CD4-positive, alpha-beta memory T cell (primary cell): ENCODE data around the gene OPALIN. TPM values are rescaled to one million over a fixed set of nuclear protein-coding genes. Genes with fewer than 3 reads are reported as not detected.
"Not testable (repeated sequence)": the region's sequence is repeated elsewhere in the genome, so short reads cannot be mapped to it uniquely, and the experiment has no call there.

Experiments
- CTCF ChIA-PET: fragments of 350-600 bp; sonication (Branson Sonifier 250); formaldehyde crosslinking; loops from one replicate; lab custom pipeline; 2021; ENCODE audit warnings: inconsistent platforms; ENCODE audit not compliant: partially characterized antibody; lab: Charles Lee
- POLR2A ChIA-PET: fragments of 350-600 bp; sonication (Branson Sonifier 250); formaldehyde crosslinking; loops from one replicate; lab custom pipeline; 2021; ENCODE audit not compliant: partially characterized antibody; lab: Charles Lee
- DNase-seq, 5 donors: peaks; one replicate each; pipeline versions ENCODE4 v3.0.0 to v3.0.0-alpha.2; 2020 to 2022; ENCODE audit warnings: mixed read lengths in 1 of 5
- H3K27ac ChIP-seq: one replicate; pipeline ENCODE4 v1.7.0; 2013; ENCODE audit warnings: low read depth, low read length
- H3K27me3 ChIP-seq: 2 replicates; pipeline ENCODE4 v1.7.0; 2013; ENCODE audit warnings: mild to moderate bottlenecking, low read length, moderate library complexity; ENCODE audit not compliant: insufficient read depth
- H3K36me3 ChIP-seq: 2 replicates; pipeline ENCODE4 v1.7.0; 2013; ENCODE audit warnings: mild to moderate bottlenecking, low read length, moderate library complexity; ENCODE audit not compliant: insufficient read depth
- H3K4me1 ChIP-seq: 2 replicates; pipeline ENCODE4 v1.7.0; 2013; ENCODE audit warnings: mild to moderate bottlenecking, low read length, moderate library complexity; ENCODE audit not compliant: insufficient read depth
- H3K4me3 ChIP-seq, 2 donors: one replicate each; pipeline ENCODE4 v1.7.0; 2013; ENCODE audit warnings: low read length in 2 of 2, mild to moderate bottlenecking in 1 of 2
- H3K9me3 ChIP-seq, 2 donors: one replicate each; pipeline ENCODE4 v1.7.0; 2013; ENCODE audit warnings: low read length in 2 of 2, control low read depth in 1 of 2; ENCODE audit not compliant: control insufficient read depth in 1 of 2
- H3K27ac Mint-ChIP-seq, 7 donors: one replicate each; pipeline ENCODE4 v1.8.0; 2020 to 2021; ENCODE audit warnings: mixed read lengths in 7 of 7, mild to moderate bottlenecking in 6 of 7, inconsistent platforms in 3 of 7, moderate library complexity in 3 of 7
- H3K27me3 Mint-ChIP-seq, 2 donors: one replicate each; pipeline ENCODE4 v1.8.0; 2020 to 2021; ENCODE audit warnings: mixed read lengths in 2 of 2
- H3K36me3 Mint-ChIP-seq, 2 donors: one replicate each; pipeline ENCODE4 v1.8.0; 2020 to 2021; ENCODE audit warnings: mixed read lengths in 2 of 2, inconsistent platforms in 1 of 2, mild to moderate bottlenecking in 1 of 2
- H3K4me1 Mint-ChIP-seq, 4 donors: one replicate each; pipeline ENCODE4 v1.8.0; 2020 to 2021; ENCODE audit warnings: mixed read lengths in 4 of 4, mild to moderate bottlenecking in 1 of 4
- H3K4me3 Mint-ChIP-seq, 8 donors: one replicate each; pipeline ENCODE4 v1.8.0; 2020 to 2021; ENCODE audit warnings: mixed read lengths in 8 of 8, mild to moderate bottlenecking in 7 of 8, moderate library complexity in 6 of 8, inconsistent platforms in 3 of 8
- H3K9me3 Mint-ChIP-seq, 8 donors: one replicate each; pipeline ENCODE4 v1.8.0; 2020 to 2021; ENCODE audit warnings: mixed read lengths in 8 of 8, mild to moderate bottlenecking in 5 of 8, inconsistent platforms in 3 of 8, moderate library complexity in 1 of 8
- intact Hi-C: fragments of 100-400 bp; cut with micrococcal nuclease; formaldehyde crosslinking; loops from one replicate; pipeline ENCODE4 v1.15.1; 2023
- polyA plus RNA-seq, 2 donors: library from polyadenylated mRNA; unstranded; fragments of 300-500 nt; fragmentation: Illumina TruSeq; gene quantifications; one replicate each; pipeline ENCODE4 v1.2.3, GENCODE V29; 2021
- total RNA-seq, 2 experiments: library from RNA; stranded (reverse); gene quantifications; one replicate each; pipeline ENCODE4 v1.2.3, GENCODE V29; 2021

OPALIN gene
- total and polyA plus RNA-seq, 4 experiments from 2014 or later, result not detected

GRCh38 chr10:96313344-96313743, 45.5 kb downstream of the OPALIN start:
- POLR2A ChIA-PET, result no interaction called here
- H3K27ac ChIP-seq, result no peak overlapping the region
- CTCF ChIA-PET, result interaction anchor here (1.2 kb wide), 1 partner anchor 84 kb away, joined by 3 read pairs; no protein-coding TSS in a partner anchor
- Mint-ChIP-seq H3K27ac (no peak overlapping the region), H3K9me3 (peaks cover 0 to 1% (median 0%) of the 10 kb centered on the region in 8 donors), H3K4me1 (peaks cover 0 to 1% (median 0%) of the 10 kb centered on the region in 4 donors), H3K36me3 (no peaks in the 10 kb centered on the region), H3K27me3 (peaks cover 24 to 30% of the 10 kb centered on the region in 2 donors), H3K4me3 (no peak overlapping the region)
- no peaks in the 10 kb centered on the region for H3K27me3 ChIP-seq
- H3K9me3 ChIP-seq, result no peaks in the 10 kb centered on the region
- no peaks in the 10 kb centered on the region for H3K36me3 ChIP-seq
- H3K4me3 ChIP-seq, result no peak overlapping the region
- H3K4me1 ChIP-seq, result no peaks in the 10 kb centered on the region
- DNase-seq, result no peak
- intact Hi-C loops, result no loop called here

- Mint-ChIP-seq H3K4me1 (peaks cover 0 to 3% (median 0%) of the 10 kb centered on the region in 4 donors), H3K36me3 (no peaks in the 10 kb centered on the region), H3K4me3 (no peak overlapping the region), H3K9me3 (no peaks in the 10 kb centered on the region), H3K27ac (no peak overlapping the region), H3K27me3 (peaks cover 22 to 30% of the 10 kb centered on the region in 2 donors)
- H3K4me1 ChIP-seq, result no peaks in the 10 kb centered on the region
- ChIA-PET CTCF (no interaction called here), POLR2A (no interaction called here)
- intact Hi-C loops, result no loop called here
- no peak overlapping the region for H3K27ac ChIP-seq
- H3K4me3 ChIP-seq, result no peak overlapping the region
- H3K27me3 ChIP-seq, result no peaks in the 10 kb centered on the region
- H3K9me3 ChIP-seq, result no peaks in the 10 kb centered on the region
- no peaks in the 10 kb centered on the region for H3K36me3 ChIP-seq
- DNase-seq, result no peak
Observed at GRCh38 chr10:96311180-96311715, 47.6 kb downstream of the OPALIN start.

GRCh38 chr10:96310321-96310669, 48.5 kb downstream of the OPALIN start:
- no peak for DNase-seq
- Mint-ChIP-seq H3K4me1 (peaks cover 0 to 2% (median 0%) of the 10 kb centered on the region in 4 donors), H3K36me3 (no peaks in the 10 kb centered on the region), H3K9me3 (no peaks in the 10 kb centered on the region), H3K27me3 (peaks cover 19 to 29% of the 10 kb centered on the region in 2 donors), H3K4me3 (no peak overlapping the region), H3K27ac (no peak overlapping the region)
- Histone ChIP-seq H3K36me3 (no peaks in the 10 kb centered on the region), H3K9me3 (no peaks in the 10 kb centered on the region), H3K27ac (no peak overlapping the region), H3K27me3 (no peaks in the 10 kb centered on the region), H3K4me3 (no peak overlapping the region), H3K4me1 (no peaks in the 10 kb centered on the region)
- CTCF ChIA-PET, result interaction anchor here (1.2 to 1.4 kb wide), 2 partner anchors 24 to 60 kb away, joined by 3 to 4 read pairs; no protein-coding TSS in a partner anchor
- POLR2A ChIA-PET, result no interaction called here
- intact Hi-C loops, result no loop called here

GRCh38 chr10:96309628-96310320, 49.0 kb downstream of the OPALIN start:
- Mint-ChIP-seq H3K4me3 (no peak overlapping the region), H3K27me3 (peaks cover 15 to 31% of the 10 kb centered on the region in 2 donors), H3K36me3 (no peaks in the 10 kb centered on the region), H3K4me1 (peaks cover 0 to 2% (median 0%) of the 10 kb centered on the region in 4 donors), H3K27ac (no peak overlapping the region), H3K9me3 (no peaks in the 10 kb centered on the region)
- CTCF ChIA-PET, result interaction anchor here (1.2 to 1.4 kb wide), 2 partner anchors 25 to 61 kb away, joined by 3 to 4 read pairs; no protein-coding TSS in a partner anchor
- Histone ChIP-seq H3K9me3 (no peaks in the 10 kb centered on the region), H3K27ac (no peak overlapping the region), H3K4me1 (no peaks in the 10 kb centered on the region), H3K27me3 (no peaks in the 10 kb centered on the region), H3K4me3 (no peak overlapping the region), H3K36me3 (no peaks in the 10 kb centered on the region)
- POLR2A ChIA-PET, result no interaction called here
- intact Hi-C loops, result no loop called here
- DNase-seq, result no peak

- H3K4me1 ChIP-seq, H3K9me3 Mint-ChIP-seq, H3K27ac ChIP-seq, H3K9me3 ChIP-seq, POLR2A ChIA-PET, H3K36me3 Mint-ChIP-seq, H3K4me1 Mint-ChIP-seq, H3K36me3 ChIP-seq, DNase-seq, intact Hi-C loops, H3K27ac Mint-ChIP-seq, H3K27me3 ChIP-seq, H3K4me3 Mint-ChIP-seq, H3K4me3 ChIP-seq: not testable (repeated sequence)
- CTCF ChIA-PET, result interaction anchor here (1.3 kb wide), 1 partner anchor 79 kb away, joined by 4 read pairs; no protein-coding TSS in a partner anchor
- peaks cover 17 to 34% of the 10 kb centered on the region in 2 donors for H3K27me3 Mint-ChIP-seq
Observed at GRCh38 chr10:96308854-96309253, 49.9 kb downstream of the OPALIN start.

GRCh38 chr10:96306516-96306915, 52.3 kb downstream of the OPALIN start:
- Mint-ChIP-seq H3K4me3 (no peak overlapping the region), H3K27me3 (peaks cover 18 to 36% of the 10 kb centered on the region in 2 donors), H3K4me1 (peaks cover 0 to 2% (median 0%) of the 10 kb centered on the region in 4 donors), H3K36me3 (no peaks in the 10 kb centered on the region), H3K9me3 (no peaks in the 10 kb centered on the region), H3K27ac (no peak overlapping the region)
- ChIA-PET POLR2A (no interaction called here), CTCF (interaction anchor here (1.1 kb wide), 1 partner anchor 34 kb away, joined by 4 read pairs; no protein-coding TSS in a partner anchor)
- intact Hi-C loops, result no loop called here
- DNase-seq, result no peak
- no peaks in the 10 kb centered on the region for H3K4me1 ChIP-seq
- H3K27me3 ChIP-seq, result no peaks in the 10 kb centered on the region
- H3K4me3 ChIP-seq, result no peak overlapping the region
- H3K9me3 ChIP-seq, result no peaks in the 10 kb centered on the region
- H3K27ac ChIP-seq, result no peak overlapping the region
- no peaks in the 10 kb centered on the region for H3K36me3 ChIP-seq

- DNase-seq, result no peak
- Mint-ChIP-seq H3K4me1 (peaks cover 0 to 3% (median 0%) of the 10 kb centered on the region in 4 donors), H3K27ac (no peak overlapping the region), H3K4me3 (no peak overlapping the region), H3K27me3 (peaks cover 24 to 39% of the 10 kb centered on the region in 2 donors), H3K9me3 (no peaks in the 10 kb centered on the region), H3K36me3 (no peaks in the 10 kb centered on the region)
- Histone ChIP-seq H3K36me3 (no peaks in the 10 kb centered on the region), H3K27me3 (no peaks in the 10 kb centered on the region), H3K9me3 (no peaks in the 10 kb centered on the region), H3K4me3 (no peak overlapping the region), H3K4me1 (peaks cover 2% of the 10 kb centered on the region), H3K27ac (no peak overlapping the region)
- CTCF ChIA-PET, result no interaction called here
- POLR2A ChIA-PET, result no interaction called here
- intact Hi-C loops, result no loop called here
Observed at GRCh38 chr10:96305019-96305418, 53.8 kb downstream of the OPALIN start.
